ENCODE data around the gene EIF2B5. TPM values are rescaled to one million over a fixed set of nuclear protein-coding genes. Genes with fewer than 3 reads are reported as not detected.

The EIF2B5 gene
- polyA plus RNA-seq, 3 donors: 22.7 to 50.0 (median 24.1) TPM

- Mint-ChIP-seq H3K4me3 (no peak overlapping the region), H3K27ac (peak overlapping the region in 1 of 7 donors; percentile 43), H3K36me3 (peaks cover 75 to 77% of the 10 kb centered on the region in 2 donors), H3K27me3 (ENCODE audit: low read depth in 3 of 3) (no peaks in the 10 kb centered on the region), H3K9me3 (no peaks in the 10 kb centered on the region), H3K4me1 (peaks cover 23% of the 10 kb centered on the region)
- Histone ChIP-seq H3K27me3 (ENCODE audit: control insufficient read depth in 2 of 2, insufficient read depth in 2 of 2, low read length in 2 of 2) (no peaks in the 10 kb centered on the region), H3K27ac (ENCODE audit: low read depth in 1 of 2, low read length in 2 of 2) (no peak overlapping the region), H4K20me1 (ENCODE audit: insufficient read depth, low read length) (peaks cover 46% of the 10 kb centered on the region), H3K9me3 (replicated peaks in 1 of 2; ENCODE audit: control insufficient read depth in 1 of 2, insufficient read depth in 1 of 2, low read length in 2 of 2) (no peaks in the 10 kb centered on the region), H3K4me2 (replicated peaks; ENCODE audit: extremely low read depth, low read length, poor library complexity, severe bottlenecking) (no peak overlapping the region), H3K36me3 (replicated peaks in 1 of 2; ENCODE audit: control insufficient read depth in 1 of 2, insufficient read depth in 2 of 2, low read length in 2 of 2) (peaks cover 68 to 73% of the 10 kb centered on the region in 2 donors), H2AFZ (ENCODE audit: insufficient read depth, low read depth, low read length, poor library complexity, severe bottlenecking) (no peak overlapping the region), H3K79me2 (ENCODE audit: insufficient read depth, low read length) (peaks cover 39% of the 10 kb centered on the region), H3K4me1 (ENCODE audit: control insufficient read depth in 1 of 2, insufficient read depth in 2 of 2, low read length in 2 of 2) (peaks cover 17 to 25% of the 10 kb centered on the region in 2 donors), H3K9ac (ENCODE audit: insufficient read depth, low read length, poor library complexity, severe bottlenecking) (no peak overlapping the region), H3K4me3 (replicated peaks in 1 of 3; ENCODE audit: low read depth in 2 of 3, low read length in 3 of 3) (no peak overlapping the region)
- TF ChIP-seq CTCF (IDR thresholded peaks at IDR 0.05): no peak
- intact Hi-C loops (cut with micrococcal nuclease): loop anchor here (5.0 kb wide), 2 partner anchors 56 to 59 kb away; partner anchors contain the start of genes ALG3 (in 2 of the 2) and EEF1AKMT4 (in 2 of the 2)
- 98% methylated on average over 13 of the region's 17 CpGs for WGBS (ENCODE audit: insufficient coverage)
- DNase-seq: no peak
Measured at GRCh38 chr3:184188080-184188479, 52.9 kb downstream of the EIF2B5 start.

- Histone ChIP-seq H3K79me2 (ENCODE audit: insufficient read depth, low read length) (peaks cover 39% of the 10 kb centered on the region), H3K36me3 (replicated peaks in 1 of 2; ENCODE audit: control insufficient read depth in 1 of 2, insufficient read depth in 2 of 2, low read length in 2 of 2) (peaks cover 70 to 73% of the 10 kb centered on the region in 2 donors), H3K27ac (ENCODE audit: low read depth in 1 of 2, low read length in 2 of 2) (no peak overlapping the region), H3K9ac (ENCODE audit: insufficient read depth, low read length, poor library complexity, severe bottlenecking) (no peak overlapping the region), H4K20me1 (ENCODE audit: insufficient read depth, low read length) (peaks cover 49% of the 10 kb centered on the region), H3K4me2 (replicated peaks; ENCODE audit: extremely low read depth, low read length, poor library complexity, severe bottlenecking) (no peak overlapping the region), H3K9me3 (replicated peaks in 1 of 2; ENCODE audit: control insufficient read depth in 1 of 2, insufficient read depth in 1 of 2, low read length in 2 of 2) (no peaks in the 10 kb centered on the region), H2AFZ (ENCODE audit: insufficient read depth, low read depth, low read length, poor library complexity, severe bottlenecking) (no peak overlapping the region), H3K4me1 (ENCODE audit: control insufficient read depth in 1 of 2, insufficient read depth in 2 of 2, low read length in 2 of 2) (peaks cover 17 to 25% of the 10 kb centered on the region in 2 donors), H3K4me3 (replicated peaks in 1 of 3; ENCODE audit: low read depth in 2 of 3, low read length in 3 of 3) (no peak overlapping the region), H3K27me3 (ENCODE audit: control insufficient read depth in 2 of 2, insufficient read depth in 2 of 2, low read length in 2 of 2) (no peaks in the 10 kb centered on the region)
- no peak for TF ChIP-seq CTCF (IDR thresholded peaks at IDR 0.05)
- Mint-ChIP-seq H3K27ac (no peak overlapping the region), H3K27me3 (ENCODE audit: low read depth in 3 of 3) (no peaks in the 10 kb centered on the region), H3K4me3 (no peak overlapping the region), H3K4me1 (peaks cover 23% of the 10 kb centered on the region), H3K9me3 (no peaks in the 10 kb centered on the region), H3K36me3 (peaks cover 75 to 77% of the 10 kb centered on the region in 2 donors)
- intact Hi-C loops (cut with micrococcal nuclease): loop anchor here (5.0 kb wide), 2 partner anchors 57 to 58 kb away; partner anchors contain the start of genes ALG3 (in 2 of the 2) and EEF1AKMT4 (in 2 of the 2)
- DNase-seq: no peak
- WGBS (ENCODE audit: insufficient coverage): 98% methylated on average over 12 of the region's 13 CpGs
Measured at GRCh38 chr3:184189421-184189820, 54.3 kb downstream of the EIF2B5 start.
